HTERT RPE-1 (cell line): ENCODE measurements around the gene OR5T1.

ENCODE experiments used
- in situ Hi-C: fragments of 300-500 bp; cut with MboI; formaldehyde crosslinking; loops from 4 replicates; pipeline ENCODE4 v1.14.3; 2020; ENCODE audit warnings: low sequenced_read_pairs

The OR5T1 gene

GRCh38 chr11:56273854-56274253 lies at the start of gene OR5T1:
Gene OR5T1 (plus strand): TSS chr11:56274154. CDS start chr11:56275639, 1,485 bp downstream.
- in situ Hi-C loops = no loop called here

DNA sequence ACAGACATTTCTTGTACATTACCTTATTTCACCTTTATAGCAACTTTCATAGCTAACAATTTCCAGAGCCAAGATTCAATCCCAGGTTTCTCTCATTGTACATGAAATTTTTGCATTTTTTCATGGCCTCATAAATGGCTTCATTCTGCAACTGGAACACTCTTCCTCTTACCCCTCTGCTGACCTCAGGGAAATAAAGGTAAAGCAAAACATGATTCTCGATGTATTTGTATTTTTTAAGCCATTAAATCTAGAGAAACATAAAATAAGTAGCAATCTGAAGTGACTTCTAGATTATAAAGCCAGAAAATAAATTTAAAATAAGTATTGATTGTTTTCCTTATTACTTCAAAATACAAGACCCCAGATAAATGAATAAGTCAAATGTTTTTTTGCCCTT lies 39.8 kb upstream of the OR5T1 start, which contains the start of gene OR5T2:
Gene OR5T2 (minus strand): TSS at position 101 of the 400 bp plus-strand sequence. CDS start 1,193 bp downstream, outside the sequence.
- in situ Hi-C loops = no loop called here

- in situ Hi-C loops = no loop called here
Observed at GRCh38 chr11:56251954-56252353, 22.0 kb upstream of the OR5T1 start, which contains the start of gene OR5T3. Gene OR5T3 (plus strand): TSS chr11:56252254. CDS start chr11:56252254, 0 bp downstream.

DNA sequence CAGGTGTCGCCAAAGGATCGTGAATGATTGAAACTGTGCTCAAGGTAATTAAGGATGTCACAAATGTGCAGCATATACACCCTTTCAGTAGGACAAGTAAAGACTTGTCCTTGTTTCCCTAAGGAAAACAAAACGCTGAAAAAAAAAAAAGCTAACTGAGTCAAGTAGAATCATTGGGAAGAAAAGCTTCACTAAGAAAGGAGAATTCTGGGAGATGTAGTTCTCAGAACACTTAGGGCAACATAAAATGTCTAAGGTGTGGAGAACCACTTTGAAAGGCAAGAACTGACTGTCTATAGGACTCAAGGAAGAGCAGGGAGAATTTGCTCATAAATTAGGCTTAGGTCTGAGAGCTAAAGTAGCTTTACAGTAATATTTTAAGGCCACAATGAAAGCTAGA lies 2.9 kb upstream of the OR5T1 start:
- in situ Hi-C loops = no loop called here

DNA sequence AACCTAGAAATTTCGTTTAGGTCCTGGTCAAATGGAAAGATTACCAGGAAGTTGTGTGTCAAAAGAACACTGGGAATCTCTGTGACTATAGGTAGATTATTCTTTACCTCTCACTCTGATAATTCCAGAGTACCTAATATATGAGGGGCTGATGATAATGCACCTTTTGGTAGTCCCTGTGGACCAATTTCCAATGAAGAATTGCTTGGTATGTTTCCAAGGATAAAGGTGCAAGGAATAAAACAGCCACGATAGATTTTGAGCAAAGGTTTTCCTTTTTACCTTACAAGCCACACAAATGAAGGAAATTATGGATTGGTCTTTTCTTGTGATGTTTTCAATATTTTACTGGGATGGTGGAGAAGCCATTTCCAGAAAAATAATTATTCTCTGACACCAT lies 18.2 kb downstream of the OR5T1 start, which contains the start of gene OR8H1:
Gene OR8H1 (minus strand): TSS at position 101 of the 400 bp plus-strand sequence. CDS start 1,192 bp downstream, outside the sequence.
- in situ Hi-C loops = no loop called here

DNA sequence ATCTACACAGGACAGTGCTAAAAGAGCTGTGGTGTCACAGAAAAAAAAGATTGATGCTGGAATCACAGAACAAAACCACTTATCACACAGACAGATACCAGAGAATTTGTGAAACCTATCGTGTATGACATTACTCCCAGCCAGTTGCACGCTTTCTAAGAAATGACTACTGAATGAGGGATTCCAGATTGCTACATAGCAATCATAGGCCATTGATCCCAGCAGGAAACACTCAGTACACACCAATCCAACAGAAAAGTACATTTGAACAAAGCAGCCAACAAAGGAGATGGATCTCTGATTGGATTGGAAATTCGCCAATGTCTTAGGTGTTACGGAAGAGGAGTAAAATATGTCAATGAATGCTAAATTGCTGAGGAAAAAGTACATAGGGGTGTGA lies 22.9 kb downstream of the OR5T1 start:
- in situ Hi-C loops = no loop called here

DNA sequence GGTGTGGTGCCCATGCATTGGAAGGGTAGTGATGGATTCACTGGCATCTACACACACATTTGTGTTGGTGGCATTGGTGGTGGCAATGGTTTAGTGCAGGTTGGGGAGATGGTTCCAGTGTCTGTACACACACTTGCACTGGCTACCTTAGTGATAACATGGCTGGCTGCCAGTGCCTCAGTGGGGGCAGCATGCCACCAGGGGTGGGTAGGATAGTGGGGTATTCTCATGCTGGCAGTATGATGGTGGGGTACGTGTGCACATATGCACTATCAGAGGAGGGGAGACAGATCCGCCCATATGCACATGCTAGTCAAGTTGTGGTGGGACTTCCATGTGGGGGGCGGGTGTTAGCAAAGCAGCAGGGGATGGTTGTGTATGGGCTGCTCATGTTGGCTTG lies 33.9 kb downstream of the OR5T1 start:
- in situ Hi-C loops = no loop called here

DNA sequence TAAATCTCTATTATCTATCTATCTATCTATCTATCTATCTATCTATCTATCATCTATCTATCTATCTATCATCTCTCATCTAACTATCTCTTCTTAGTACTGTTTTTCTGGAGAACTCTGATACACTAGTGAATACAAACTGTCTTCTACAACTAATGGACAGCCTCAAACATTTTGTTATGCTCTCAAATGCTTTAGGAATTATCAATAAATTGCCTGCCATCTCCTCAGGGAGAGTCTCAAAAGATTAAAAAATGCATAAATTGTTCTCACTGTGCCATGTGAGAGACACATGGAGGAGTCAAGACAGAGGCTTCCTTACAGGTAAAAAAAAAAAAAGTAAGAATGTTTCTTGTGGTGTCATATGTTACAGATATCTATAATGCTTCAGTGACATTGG lies 40.9 kb downstream of the OR5T1 start, which contains the start of gene OR8K3:
Gene OR8K3 (plus strand): TSS at position 301 of the 400 bp plus-strand sequence. CDS start 3,163 bp downstream, outside the sequence.
- in situ Hi-C loops = no loop called here
